Body of pancreas (tissue), 4 donors: ENCODE measurements around the gene KIF5A.

Source experiments
- CTCF ChIP-seq, 7 experiments: fragments of 450-650 bp in 4 of 7; fragments of 200-600 bp in 3 of 7; sonication (generic) in 3 of 7; IDR thresholded peaks; one replicate each; pipeline ENCODE4 v1.5.1; 2016 to 2019; ENCODE audit warnings: antibody characterized with exemption in 7 of 7
- POLR2A ChIP-seq, 3 donors: fragments of 450-650 bp; IDR thresholded peaks; one replicate each; pipeline ENCODE4 v1.6.1; 2016; ENCODE audit warnings: antibody characterized with exemption in 3 of 3, mild to moderate bottlenecking in 2 of 3

GRCh38 chr12:57602544-57602943 is 52.7 kb downstream of the KIF5A start:
- TF ChIP-seq CTCF (IDR thresholded peaks at IDR 0.05), result no peak
- no peak for TF ChIP-seq POLR2A (IDR thresholded peaks at IDR 0.05)
